K562 (cell line): ENCODE results near the gene GNL3. TPM values are rescaled to one million over a fixed set of nuclear protein-coding genes. Genes with fewer than 3 reads are reported as not detected.
A peak's percentile ranks its signal among the peaks of the same experiment; 100 is the strongest.

ENCODE experiments used
- ARNT ChIP-seq, 2 experiments: fragments of 450-650 bp; IDR thresholded peaks; 2 replicates each; pipeline ENCODE4 v1.6.1; 2016; ENCODE audit warnings: mild to moderate bottlenecking in 1 of 2
- CXXC5 ChIP-seq: fragments of 250-450 bp; sonication (Bioruptor Pico); IDR thresholded peaks from 2 replicates; pipeline ENCODE4 v1.8.0; 2022; ENCODE audit warnings: inconsistent platforms, mild to moderate bottlenecking, moderate library complexity
- E2F8 ChIP-seq: fragments of 450-650 bp; IDR thresholded peaks from 2 replicates; pipeline ENCODE4 v1.7.1; 2018; ENCODE audit warnings: mild to moderate bottlenecking, low read depth; ENCODE audit not compliant: partially characterized antibody
- HDAC2 ChIP-seq: fragments of 450-650 bp; IDR thresholded peaks from 2 replicates; pipeline ENCODE4 v1.6.1; 2016; ENCODE audit warnings: mild to moderate bottlenecking
- NCOA6 ChIP-seq: fragments of 450-650 bp; IDR thresholded peaks from 2 replicates; pipeline ENCODE4 v1.6.1; 2017; ENCODE audit warnings: mild to moderate bottlenecking
- SIN3B ChIP-seq: fragments of 450-650 bp; IDR thresholded peaks from 2 replicates; pipeline ENCODE4 v1.6.1; 2017; ENCODE audit warnings: low read depth, mild to moderate bottlenecking, moderate library complexity
- TFAM ChIP-seq: fragments of 250-450 bp; sonication (Bioruptor Pico); conservative IDR thresholded peaks from 2 replicates; pipeline ENCODE4 v1.5.0; 2021; ENCODE audit warnings: mild to moderate bottlenecking, moderate library complexity
- USF1 ChIP-seq: sonication (generic); formaldehyde crosslinking; IDR thresholded peaks from 2 replicates; pipeline ENCODE4 v1.9.0; 2022; ENCODE audit warnings: mild to moderate bottlenecking, missing genetic modification reagents
- USF2 ChIP-seq: sonication (generic); formaldehyde crosslinking; IDR thresholded peaks from 2 replicates; pipeline ENCODE4 v1.5.0; 2020; ENCODE audit warnings: missing genetic modification reagents
- VEZF1 ChIP-seq: fragments of 200-800 bp; sonication (Bioruptor generic); IDR thresholded peaks from 2 replicates; pipeline ENCODE4 v1.6.1; 2017; ENCODE audit warnings: missing genetic modification characterization, missing compliant biosample characterization
- polyA plus RNA-seq, 8 experiments: library from polyadenylated mRNA; depleted of rRNA in 4 of 8; stranded (reverse) in 5 of 8; unstranded in 3 of 8; fragments of >200 nt; fragmentation: Nextera tagmentation in 2 of 8; fragmentation: Illumina TruSeq in 1 of 8; extraction: Ambion mirVana in 2 of 8; extraction: Trizol in 1 of 8; gene quantifications; 2 replicates each; pipeline versions ENCODE4 v1.2.1 to v1.2.3, GENCODE V29; 2011 to 2014; ENCODE audit warnings: inconsistent platforms in 1 of 8, missing spikeins in 1 of 8
- total RNA-seq, 7 experiments: library from RNA; depleted of rRNA in 6 of 7; stranded (reverse); fragments of >200 nt in 6 of 7; fragmentation: Illumina TruSeq in 2 of 7; extraction: Trizol in 2 of 7; gene quantifications; 2 replicates each; pipeline versions ENCODE4 v1.2.1 to v1.2.3, GENCODE V29; 2011 to 2021; ENCODE audit warnings: low replicate concordance in 1 of 7

Gene GNL3
- total and polyA plus RNA-seq, 9 of the 15 experiments (the other 6 are each of a cell fraction or from before 2014, with no cell fraction given) = 132 to 313 (median 220) TPM

GRCh38 chr3:52685709-52686691 is at the start of gene GNL3, which contains the start of gene PBRM1 (continued):
- TF ChIP-seq USF1 (CRISPR knock-in tag) = peak; percentile 76
- TF ChIP-seq NCOA6 = peak; percentile 93
- peak; percentile 46; the same call in 1 of the 2 replicates for TF ChIP-seq USF2 (CRISPR knock-in tag)
- peak; percentile 65 for TF ChIP-seq SIN3B
- peak; percentile 67 for TF ChIP-seq E2F8
- TF ChIP-seq VEZF1 = peak; percentile 96
- no peak for TF ChIP-seq ARNT (IDR thresholded peaks at IDR 0.05)
- TF ChIP-seq HDAC2 = peak; percentile 69
- peak; percentile 85 for TF ChIP-seq CXXC5 (CRISPR knock-in tag)
- TF ChIP-seq TFAM (CRISPR knock-in tag) = no peak
